Activated CD4-positive, alpha-beta T cell treated with anti-CD3 and anti-CD28 coated beads for 36 hours (primary cell): Measurements from ENCODE around the gene PTGES3L. TPM values are rescaled to one million over a fixed set of nuclear protein-coding genes. Genes with fewer than 3 reads are reported as not detected.

Experiments
- ATAC-seq: fragments of 200-7000 bp; cut with Tn5 transposase; one replicate; pipeline ENCODE4 v1.10.0; 2021; ENCODE audit warnings: mild to moderate bottlenecking, moderate library complexity
- CTCF ChIA-PET: fragments of 350-600 bp; sonication (Branson Sonifier 250); formaldehyde crosslinking; loops from one replicate; lab custom pipeline; 2021; ENCODE audit warnings: antibody characterized with exemption; lab: Charles Lee
- POLR2A ChIA-PET: fragments of 350-600 bp; sonication (Branson Sonifier 250); formaldehyde crosslinking; loops from one replicate; lab custom pipeline; 2021; ENCODE audit warnings: antibody characterized with exemption, inconsistent platforms; lab: Charles Lee
- DNase-seq: peaks from one replicate; pipeline ENCODE4 v3.0.0-alpha.2; 2020
- H3K27ac Mint-ChIP-seq: one replicate; pipeline ENCODE4 v1.8.0; 2021; ENCODE audit warnings: mixed read lengths
- H3K27me3 Mint-ChIP-seq: one replicate; pipeline ENCODE4 v1.8.0; 2021; ENCODE audit warnings: mixed read lengths
- H3K36me3 Mint-ChIP-seq: one replicate; pipeline ENCODE4 v1.8.0; 2021; ENCODE audit warnings: low read depth, mixed read lengths
- H3K4me1 Mint-ChIP-seq: one replicate; pipeline ENCODE4 v1.8.0; 2021; ENCODE audit warnings: mixed read lengths
- H3K4me3 Mint-ChIP-seq: one replicate; pipeline ENCODE4 v1.8.0; 2021; ENCODE audit warnings: mild to moderate bottlenecking, moderate library complexity, mixed read lengths
- H3K9me3 Mint-ChIP-seq: one replicate; pipeline ENCODE4 v1.8.0; 2021; ENCODE audit warnings: low read depth, mixed read lengths
- intact Hi-C, 2 experiments: fragments of 100-400 bp; cut with DNase I in 1 of 2; cut with micrococcal nuclease in 1 of 2; formaldehyde crosslinking; loops; one replicate each; pipeline versions ENCODE4 v1.14.2 to v1.15.1; 2022 to 2024; cut with DNase I, micrococcal nuclease
- total RNA-seq, 2 experiments: library from RNA; stranded (reverse); gene quantifications; one replicate each; pipeline ENCODE4 v1.2.3, GENCODE V29; 2021

The PTGES3L gene
- under 1 TPM; 0.21 to 0.90 TPM for total RNA-seq

GRCh38 chr17:42979511-42980273, at the start of gene PTGES3L:
PTGES3L (minus strand) TSS chr17:42980080; CDS start chr17:42980053, 27 bp downstream.
- Mint-ChIP-seq H3K4me3 (peak within 1 kb of the TSS; percentile 99), H3K4me1 (peaks cover 30% of the 10 kb centered on the region), H3K9me3 (no peaks in the 10 kb centered on the region), H3K27ac (peak within 1 kb of the TSS; percentile 98), H3K36me3 (peaks cover 17% of the 10 kb centered on the region), H3K27me3 (no peaks in the 10 kb centered on the region)
- POLR2A ChIA-PET, result no interaction called here
- ATAC-seq (peak; percentile 60), DNase-seq (peak; percentile 65)
- CTCF ChIA-PET, result interaction anchor here (0.7 to 1.5 kb wide), 4 partner anchors 15 to 345 kb away, joined by 3 to 5 read pairs (median 4); partner anchors contain the start of gene RPL27
- intact Hi-C loops, result loop anchor here (1.0 to 5.0 kb wide), 12 partner anchors 15 to 1012 kb away; partner anchors contain the start of genes RPL27 (in 2 of the 2), AARSD1 (in 1 of the 2), BECN1 (in 1 of the 2) and BRCA1 (in 1 of the 2)

DNA sequence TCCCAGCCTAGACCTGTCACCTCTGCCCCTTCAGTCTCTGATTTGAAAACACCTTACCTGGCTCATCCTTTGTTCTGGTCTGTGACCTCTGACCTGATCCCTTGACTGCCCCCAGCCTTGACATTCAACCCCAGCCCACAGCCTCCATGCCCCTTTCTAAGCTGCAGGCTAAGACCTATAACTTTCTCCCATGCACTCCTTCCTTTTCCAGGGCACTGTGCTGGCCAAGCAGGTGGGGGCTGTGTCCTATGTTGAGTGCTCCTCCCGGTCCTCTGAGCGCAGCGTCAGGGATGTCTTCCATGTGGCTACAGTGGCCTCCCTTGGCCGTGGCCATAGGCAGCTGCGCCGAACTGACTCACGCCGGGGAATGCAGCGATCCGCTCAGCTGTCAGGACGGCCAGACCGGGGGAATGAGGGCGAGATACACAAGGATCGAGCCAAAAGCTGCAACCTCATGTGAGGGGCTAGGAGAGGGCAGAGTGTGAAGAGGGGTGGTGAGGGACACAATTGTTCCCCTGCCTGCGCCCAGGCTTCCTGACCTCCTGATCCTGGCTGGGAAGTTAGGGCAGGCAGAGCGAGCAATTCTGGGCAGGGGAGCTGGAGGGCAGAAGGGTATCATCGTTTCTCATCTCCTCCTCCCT, 48.5 kb upstream of the PTGES3L start:
- ChIA-PET CTCF (interaction anchor here (0.6 kb wide), 1 partner anchor 206 kb away, joined by 5 read pairs; no protein-coding TSS in a partner anchor), POLR2A (no interaction called here)
- peaks cover 11% of the 10 kb centered on the region for H3K4me1 Mint-ChIP-seq
- ATAC-seq (no peak), DNase-seq (no peak)
- H3K4me3 Mint-ChIP-seq, result no peak overlapping the region
- H3K9me3 Mint-ChIP-seq, result no peaks in the 10 kb centered on the region
- H3K36me3 Mint-ChIP-seq, result no peaks in the 10 kb centered on the region
- H3K27ac Mint-ChIP-seq, result no peak overlapping the region
- no peaks in the 10 kb centered on the region for H3K27me3 Mint-ChIP-seq
- intact Hi-C loops, result no loop called here

DNA sequence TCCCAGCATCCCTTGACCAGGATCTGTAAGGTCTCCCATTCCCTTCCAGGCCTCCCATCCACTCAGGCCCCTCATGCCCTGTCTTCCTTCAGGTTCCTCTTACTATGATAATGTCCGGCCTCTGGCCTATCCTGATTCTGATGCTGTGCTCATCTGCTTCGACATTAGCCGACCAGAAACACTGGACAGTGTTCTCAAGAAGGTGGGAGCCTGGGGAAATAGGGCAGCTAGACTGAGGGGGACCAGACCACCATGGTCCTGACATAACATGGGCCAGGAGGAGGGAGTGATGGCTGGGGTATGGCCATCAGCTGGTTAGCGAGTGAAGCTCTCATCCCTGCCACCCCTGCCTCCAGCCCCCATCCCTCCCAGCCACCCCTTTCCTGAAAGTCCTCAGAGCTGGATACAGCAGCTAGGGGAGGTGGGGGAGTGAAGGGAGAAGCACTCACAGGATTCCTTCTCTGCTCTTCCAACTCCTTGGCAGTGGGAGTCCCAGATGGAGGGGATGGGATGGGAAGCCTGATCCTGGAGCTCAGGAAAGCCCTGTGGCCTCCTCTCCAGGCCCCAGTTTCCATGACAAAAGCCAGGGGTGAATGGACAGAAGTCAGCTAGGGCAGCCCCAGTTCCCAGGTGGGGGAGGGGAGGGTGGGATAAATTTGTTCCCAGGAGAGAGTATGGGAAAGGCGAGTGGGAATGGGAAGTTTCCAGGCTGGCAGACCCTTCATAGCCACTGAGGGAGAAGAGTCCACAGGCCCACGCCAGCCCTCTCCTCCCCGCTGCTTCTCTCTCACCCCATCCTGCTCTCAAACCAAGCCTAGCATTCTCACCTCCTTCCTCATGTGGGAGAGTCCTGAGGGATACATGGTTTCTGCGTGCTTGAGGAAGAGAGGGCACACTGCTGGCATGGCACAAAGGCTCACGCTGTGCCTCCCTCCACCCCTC, 47.5 kb upstream of the PTGES3L start:
- no peak overlapping the region for H3K4me3 Mint-ChIP-seq
- H3K4me1 Mint-ChIP-seq, result peaks cover 11% of the 10 kb centered on the region
- DNase-seq, result no peak
- ATAC-seq, result no peak
- POLR2A ChIA-PET, result no interaction called here
- intact Hi-C loops, result no loop called here
- no peak overlapping the region for H3K27ac Mint-ChIP-seq
- no peaks in the 10 kb centered on the region for H3K27me3 Mint-ChIP-seq
- H3K9me3 Mint-ChIP-seq, result no peaks in the 10 kb centered on the region
- no peaks in the 10 kb centered on the region for H3K36me3 Mint-ChIP-seq
- CTCF ChIA-PET, result no interaction called here

DNA sequence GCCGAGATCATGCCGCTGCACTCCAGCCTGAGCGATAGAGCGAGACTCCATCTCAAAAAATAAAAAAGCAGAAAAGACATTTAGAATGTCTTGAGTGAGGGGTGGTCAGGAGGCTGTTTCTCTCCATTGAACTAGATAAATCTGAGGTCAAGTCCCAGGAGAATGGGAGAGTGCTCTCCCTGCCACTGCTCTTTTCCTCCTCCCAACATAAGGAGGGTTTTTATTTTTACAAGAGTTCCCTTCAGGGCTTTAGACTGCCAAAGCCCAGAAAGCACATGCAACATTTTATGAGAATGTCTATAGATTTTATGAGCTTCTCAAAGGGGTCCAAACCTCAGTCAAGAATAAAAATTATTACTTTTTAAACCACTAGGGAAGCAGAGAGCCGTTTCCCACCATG, 46.7 kb upstream of the PTGES3L start:
- no peaks in the 10 kb centered on the region for H3K36me3 Mint-ChIP-seq
- ATAC-seq (no peak), DNase-seq (no peak)
- no peak overlapping the region for H3K4me3 Mint-ChIP-seq
- no peak overlapping the region for H3K27ac Mint-ChIP-seq
- peaks cover 11% of the 10 kb centered on the region for H3K4me1 Mint-ChIP-seq
- ChIA-PET CTCF (interaction anchor here (0.7 kb wide), 2 partner anchors 15 to 349 kb away, joined by 3 read pairs; no protein-coding TSS in a partner anchor), POLR2A (no interaction called here)
- H3K9me3 Mint-ChIP-seq, result no peaks in the 10 kb centered on the region
- H3K27me3 Mint-ChIP-seq, result no peaks in the 10 kb centered on the region
- intact Hi-C loops, result no loop called here

GRCh38 chr17:43025766-43026537, 46.1 kb upstream of the PTGES3L start:
- DNase-seq, result no peak
- Mint-ChIP-seq H3K4me1 (peaks cover 15% of the 10 kb centered on the region), H3K9me3 (no peaks in the 10 kb centered on the region), H3K4me3 (peak overlapping the region; percentile 61), H3K27ac (no peak overlapping the region), H3K27me3 (no peaks in the 10 kb centered on the region), H3K36me3 (no peaks in the 10 kb centered on the region)
- ATAC-seq, result no peak
- POLR2A ChIA-PET, result no interaction called here
- CTCF ChIA-PET, result interaction anchor here (0.7 kb wide), 2 partner anchors 15 to 348 kb away, joined by 3 read pairs; no protein-coding TSS in a partner anchor
- intact Hi-C loops, result loop anchor here in 1 of 2 experiments (2.0 kb wide), 1 partner anchor 363 kb away; no protein-coding TSS in a partner anchor

DNA sequence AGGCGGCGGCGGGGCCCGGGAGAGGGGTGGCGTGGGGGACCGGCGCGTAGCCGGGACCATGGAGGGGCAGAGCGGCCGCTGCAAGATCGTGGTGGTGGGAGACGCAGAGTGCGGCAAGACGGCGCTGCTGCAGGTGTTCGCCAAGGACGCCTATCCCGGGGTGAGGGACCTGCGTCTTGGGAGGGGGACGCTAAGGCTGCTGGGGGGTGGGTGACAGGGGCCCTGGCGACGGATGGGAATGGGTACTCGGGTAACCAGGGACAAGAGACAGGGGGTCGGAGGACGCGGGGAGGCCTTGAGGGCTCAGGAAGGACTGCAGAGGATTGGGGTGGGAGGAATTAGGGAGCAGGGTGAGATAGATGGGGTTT, 45.4 kb upstream of the PTGES3L start:
- POLR2A ChIA-PET, result interaction anchor here (1.4 kb wide), 1 partner anchor 291 kb away, joined by 9 read pairs; no protein-coding TSS in a partner anchor
- Mint-ChIP-seq H3K4me3 (peak overlapping the region; percentile 61), H3K27ac (no peak overlapping the region), H3K9me3 (no peaks in the 10 kb centered on the region), H3K4me1 (peaks cover 20% of the 10 kb centered on the region), H3K36me3 (no peaks in the 10 kb centered on the region), H3K27me3 (no peaks in the 10 kb centered on the region)
- ATAC-seq (peak; percentile 0), DNase-seq (no peak)
- intact Hi-C loops, result loop anchor here in 1 of 2 experiments (2.0 kb wide), 1 partner anchor 364 kb away; no protein-coding TSS in a partner anchor
- CTCF ChIA-PET, result interaction anchor here (0.6 to 1.7 kb wide), 2 partner anchors 27 to 144 kb away, joined by 3 to 14 read pairs; partner anchors contain the start of gene RPL27

DNA sequence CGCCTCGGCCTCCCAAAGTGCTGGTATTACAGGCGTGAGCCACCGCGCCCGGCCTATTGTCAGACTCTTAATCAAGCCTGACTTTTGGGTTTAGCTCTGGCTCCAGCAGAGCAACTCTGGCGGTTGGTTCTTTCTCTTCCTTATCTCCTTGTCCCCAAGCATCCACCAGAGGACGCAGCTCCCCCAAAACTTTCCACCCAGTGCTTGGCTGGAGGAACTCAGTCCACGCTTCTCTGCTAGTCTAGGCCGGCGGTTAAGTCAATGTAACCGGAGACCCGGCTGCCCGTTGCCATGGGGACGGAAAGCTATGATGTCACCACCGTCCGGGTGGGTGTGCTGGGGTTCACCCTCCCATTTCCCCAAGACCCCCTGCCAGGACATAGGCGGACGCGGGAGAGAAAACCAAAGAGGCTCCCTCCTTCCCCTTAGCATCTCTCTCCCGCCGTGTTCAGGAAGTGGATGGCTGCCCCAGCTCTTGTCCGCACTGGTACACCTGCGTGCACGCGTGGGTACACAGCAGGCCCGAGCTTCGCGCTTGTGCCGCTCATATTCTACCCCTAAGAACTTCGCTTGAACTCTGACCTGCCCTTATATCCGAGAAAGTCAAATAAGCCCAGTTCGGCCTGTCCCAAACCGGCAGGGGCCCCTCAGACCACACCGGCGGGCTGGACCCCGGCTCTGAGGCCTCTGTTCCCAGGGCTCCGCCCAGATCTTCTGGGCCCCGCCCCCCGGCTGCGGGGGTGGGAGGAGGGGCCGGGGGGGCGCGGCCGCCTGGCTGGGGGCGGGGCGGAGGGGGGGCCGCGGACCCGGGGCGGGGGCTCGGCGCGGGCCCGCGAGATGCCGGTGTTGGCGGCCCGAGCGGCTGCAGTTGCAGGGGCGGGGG, 44.8 kb upstream of the PTGES3L start, which contains the start of gene RND2:
RND2 (plus strand) TSS at position 825 of the 883 bp plus-strand sequence. CDS start 117 bp downstream, outside the sequence.
- Mint-ChIP-seq H3K9me3 (no peaks in the 10 kb centered on the region), H3K36me3 (no peaks in the 10 kb centered on the region), H3K4me1 (peaks cover 26% of the 10 kb centered on the region), H3K27ac (peak within 1 kb of the TSS; percentile 71), H3K27me3 (no peaks in the 10 kb centered on the region), H3K4me3 (peak within 1 kb of the TSS; percentile 78)
- DNase-seq (peak; percentile 89), ATAC-seq (peak; percentile 68)
- POLR2A ChIA-PET, result interaction anchor here (0.5 to 1.6 kb wide), 8 partner anchors 14 to 343 kb away, joined by 3 to 9 read pairs (median 5); partner anchors contain the start of genes BECN1, IFI35 and RPL27
- CTCF ChIA-PET, result interaction anchor here (0.6 to 1.7 kb wide), 15 partner anchors 16 to 919 kb away, joined by 3 to 14 read pairs (median 3); partner anchors contain the start of gene RPL27
- intact Hi-C loops, result loop anchor here in 1 of 2 experiments (1.0 to 5.0 kb wide), 6 partner anchors 146 to 458 kb away; partner anchors contain the start of genes DHX8, PLEKHH3 and TMEM106A

DNA sequence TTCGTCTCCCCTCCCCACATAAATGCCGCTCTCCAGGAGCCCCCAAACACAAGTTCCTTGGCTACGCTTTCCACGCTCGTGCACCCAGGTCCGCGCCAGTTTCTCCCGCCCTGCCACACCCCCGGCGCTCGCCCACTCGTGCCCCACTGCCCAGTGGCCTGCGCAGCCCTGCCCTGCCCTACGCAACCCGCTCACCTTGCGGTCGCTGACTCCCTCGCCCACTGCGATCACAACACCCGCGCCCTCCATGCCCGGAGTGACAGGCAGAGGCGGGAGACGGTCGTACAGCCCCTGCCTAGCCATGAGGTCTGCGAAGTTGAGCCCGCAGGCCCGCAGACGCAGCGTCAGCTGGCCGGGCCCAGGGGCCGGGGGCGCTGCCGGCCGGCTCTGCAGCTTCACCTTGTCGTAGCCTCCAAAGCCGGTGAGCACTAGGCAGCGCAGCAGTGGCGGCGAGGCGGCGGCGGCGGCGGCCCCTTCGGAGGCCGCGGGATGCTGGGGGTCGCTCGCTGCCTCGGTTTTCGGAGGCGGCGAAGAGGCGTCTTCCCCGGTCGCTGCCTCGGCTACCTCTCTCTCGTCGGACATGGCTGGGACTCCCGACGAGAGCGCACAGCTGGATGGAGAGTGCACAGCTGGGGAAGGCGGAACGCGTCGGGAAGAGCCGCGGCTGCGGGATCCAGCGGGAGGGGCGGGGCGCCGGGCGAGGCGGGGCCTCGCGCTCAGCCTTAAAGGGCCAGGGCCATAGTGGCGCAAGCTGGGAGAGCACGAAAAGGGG, 42.0 kb upstream of the PTGES3L start, which contains the start of gene VAT1:
VAT1 (minus strand) TSS at position 645 of the 772 bp plus-strand sequence; CDS start at position 582, 63 bp downstream.
- Mint-ChIP-seq H3K4me1 (peaks cover 37% of the 10 kb centered on the region), H3K4me3 (peak within 1 kb of the TSS; percentile 81), H3K27ac (no peak within 1 kb of the TSS), H3K9me3 (no peaks in the 10 kb centered on the region), H3K36me3 (no peaks in the 10 kb centered on the region), H3K27me3 (no peaks in the 10 kb centered on the region)
- POLR2A ChIA-PET, result interaction anchor here (1.5 to 1.8 kb wide), 2 partner anchors 24 to 293 kb away, joined by 4 to 10 read pairs; partner anchors contain the start of gene RPL27
- intact Hi-C loops, result loop anchor here in 1 of 2 experiments (1.0 to 5.0 kb wide), 7 partner anchors 16 to 460 kb away; partner anchors contain the start of genes BRCA1, DHX8, IFI35 and PLEKHH3
- ATAC-seq (peak; percentile 55), DNase-seq (peak; percentile 79)
- CTCF ChIA-PET, result interaction anchor here (0.5 to 2.5 kb wide), 3 partner anchors 24 to 93 kb away, joined by 3 to 10 read pairs (median 3); partner anchors contain the start of gene RPL27
